ENCODE measurements around the gene ING3. TPM values are rescaled to one million over a fixed set of nuclear protein-coding genes. Genes with fewer than 3 reads are reported as not detected.

Gene ING3
- polyA plus RNA-seq, 1 experiment: 4.4 TPM

DNA sequence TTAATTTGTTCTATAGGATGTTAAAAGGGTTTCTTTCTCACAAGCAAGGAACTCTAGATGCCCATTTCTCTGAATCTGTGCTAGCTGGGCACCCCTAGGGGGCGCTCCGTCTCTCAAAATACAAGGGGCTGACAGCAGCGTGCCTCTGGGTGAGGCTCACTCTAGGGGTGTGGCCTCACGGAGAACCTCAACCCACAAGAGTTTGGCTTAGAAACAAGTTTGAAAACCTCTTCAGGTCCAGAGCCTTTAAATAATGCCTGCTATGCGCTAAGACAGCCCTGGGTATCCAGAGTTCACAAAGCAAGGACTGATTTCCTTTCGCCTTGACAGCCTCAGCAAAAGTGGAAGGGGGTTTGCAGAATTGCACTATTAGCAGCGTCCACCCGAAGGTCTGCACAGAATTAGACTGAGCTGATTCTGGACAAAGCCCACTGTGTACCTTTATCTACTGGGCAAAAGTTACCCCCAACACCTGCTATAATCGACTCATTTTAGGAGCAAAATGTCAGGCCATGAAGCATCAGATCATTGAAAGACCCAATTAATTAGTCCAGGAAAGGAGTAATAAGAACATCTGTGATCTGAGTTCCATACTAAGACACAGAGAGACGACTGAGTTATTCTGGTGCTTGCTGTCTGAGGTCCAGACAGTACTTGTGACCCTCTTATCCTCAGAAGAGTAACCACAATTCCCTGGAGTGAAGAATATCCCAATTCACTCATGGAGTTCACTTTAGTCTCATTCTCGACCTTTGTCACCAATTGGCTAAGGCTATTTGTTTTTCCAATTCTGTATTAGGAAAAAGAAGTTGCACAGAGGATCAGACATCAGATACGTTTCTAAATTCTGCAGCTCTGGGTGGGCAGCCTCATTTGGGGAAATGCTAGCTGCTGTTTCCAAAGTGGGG lies 37.4 kb downstream of the ING3 start:
- H3K27me3 ChIP-seq (ENCODE audit: control insufficient read depth, insufficient read depth, low read length): no peaks in the 10 kb centered on the region
- POLR2A ChIA-PET: no interaction called here
- peak; percentile 70 for DNase-seq (ENCODE audit: low read depth)
- peak overlapping the region; percentile 45 for H3K4me3 ChIP-seq (ENCODE audit: low read depth, low read length)
- TF ChIP-seq, protein P1, sequence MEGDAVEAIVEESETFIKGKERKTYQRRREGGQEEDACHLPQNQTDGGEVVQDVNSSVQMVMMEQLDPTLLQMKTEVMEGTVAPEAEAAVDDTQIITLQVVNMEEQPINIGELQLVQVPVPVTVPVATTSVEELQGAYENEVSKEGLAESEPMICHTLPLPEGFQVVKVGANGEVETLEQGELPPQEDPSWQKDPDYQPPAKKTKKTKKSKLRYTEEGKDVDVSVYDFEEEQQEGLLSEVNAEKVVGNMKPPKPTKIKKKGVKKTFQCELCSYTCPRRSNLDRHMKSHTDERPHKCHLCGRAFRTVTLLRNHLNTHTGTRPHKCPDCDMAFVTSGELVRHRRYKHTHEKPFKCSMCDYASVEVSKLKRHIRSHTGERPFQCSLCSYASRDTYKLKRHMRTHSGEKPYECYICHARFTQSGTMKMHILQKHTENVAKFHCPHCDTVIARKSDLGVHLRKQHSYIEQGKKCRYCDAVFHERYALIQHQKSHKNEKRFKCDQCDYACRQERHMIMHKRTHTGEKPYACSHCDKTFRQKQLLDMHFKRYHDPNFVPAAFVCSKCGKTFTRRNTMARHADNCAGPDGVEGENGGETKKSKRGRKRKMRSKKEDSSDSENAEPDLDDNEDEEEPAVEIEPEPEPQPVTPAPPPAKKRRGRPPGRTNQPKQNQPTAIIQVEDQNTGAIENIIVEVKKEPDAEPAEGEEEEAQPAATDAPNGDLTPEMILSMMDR (IDR thresholded peaks at IDR 0.05; ENCODE audit: insufficient read depth, low read depth, low read length): peak; percentile 97
- CTCF ChIA-PET: interaction anchor here (0.7 to 6.5 kb wide), 33 partner anchors 9 to 349 kb away, joined by 3 to 136 read pairs (median 4); partner anchors contain the start of gene ING3
- no peaks in the 10 kb centered on the region for H3K36me3 ChIP-seq (ENCODE audit: control insufficient read depth, insufficient read depth, low read length)

DNA sequence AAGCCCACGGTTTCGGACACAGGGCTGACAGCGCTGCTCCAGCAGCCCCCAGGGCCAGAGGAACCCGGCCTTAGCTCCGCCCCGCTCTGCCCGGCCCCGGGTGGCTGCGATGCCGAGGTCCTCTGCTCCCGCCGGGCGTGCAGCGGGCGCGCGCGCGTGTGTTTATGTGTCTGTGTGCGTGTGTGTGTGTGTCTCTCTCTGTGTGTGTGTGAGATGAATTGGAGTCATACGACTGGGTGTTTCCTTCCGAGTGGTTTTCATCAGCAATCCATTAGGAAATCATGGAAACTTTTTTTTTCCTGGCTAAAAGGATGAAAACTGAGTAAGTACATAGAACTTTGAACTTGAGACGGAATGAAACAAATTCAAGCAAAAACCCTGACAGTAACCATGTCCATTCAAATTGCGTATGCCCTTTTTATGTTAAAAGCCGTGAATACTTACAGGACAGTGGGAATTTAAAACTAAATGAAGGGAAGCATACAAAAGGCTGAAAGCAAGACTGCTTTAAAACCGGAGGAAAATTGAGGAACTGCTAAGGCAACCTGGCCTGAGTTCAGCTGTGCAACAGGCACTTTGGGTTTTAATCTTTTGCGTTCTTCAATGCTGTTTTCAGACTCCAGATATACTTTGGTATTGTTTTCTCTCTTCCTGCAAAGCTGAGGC lies 38.1 kb downstream of the ING3 start, which contains the start of gene CPED1:
Gene CPED1, plus strand, starts transcription at position 121 of the 666 bp plus-strand sequence. CDS start 911 bp downstream, outside the sequence.
- CTCF ChIA-PET: interaction anchor here (0.8 to 6.5 kb wide), 26 partner anchors 8 to 348 kb away, joined by 3 to 136 read pairs (median 5); no protein-coding TSS in a partner anchor
- H3K4me3 ChIP-seq (ENCODE audit: low read depth, low read length): peak within 1 kb of the TSS; percentile 45
- no peaks in the 10 kb centered on the region for H3K27me3 ChIP-seq (ENCODE audit: control insufficient read depth, insufficient read depth, low read length)
- DNase-seq (ENCODE audit: low read depth): no peak
- H3K36me3 ChIP-seq (ENCODE audit: control insufficient read depth, insufficient read depth, low read length): no peaks in the 10 kb centered on the region
- POLR2A ChIA-PET: no interaction called here
- TF ChIP-seq, protein P1 (IDR thresholded peaks at IDR 0.05; ENCODE audit: insufficient read depth, low read depth, low read length): no peak

DNA sequence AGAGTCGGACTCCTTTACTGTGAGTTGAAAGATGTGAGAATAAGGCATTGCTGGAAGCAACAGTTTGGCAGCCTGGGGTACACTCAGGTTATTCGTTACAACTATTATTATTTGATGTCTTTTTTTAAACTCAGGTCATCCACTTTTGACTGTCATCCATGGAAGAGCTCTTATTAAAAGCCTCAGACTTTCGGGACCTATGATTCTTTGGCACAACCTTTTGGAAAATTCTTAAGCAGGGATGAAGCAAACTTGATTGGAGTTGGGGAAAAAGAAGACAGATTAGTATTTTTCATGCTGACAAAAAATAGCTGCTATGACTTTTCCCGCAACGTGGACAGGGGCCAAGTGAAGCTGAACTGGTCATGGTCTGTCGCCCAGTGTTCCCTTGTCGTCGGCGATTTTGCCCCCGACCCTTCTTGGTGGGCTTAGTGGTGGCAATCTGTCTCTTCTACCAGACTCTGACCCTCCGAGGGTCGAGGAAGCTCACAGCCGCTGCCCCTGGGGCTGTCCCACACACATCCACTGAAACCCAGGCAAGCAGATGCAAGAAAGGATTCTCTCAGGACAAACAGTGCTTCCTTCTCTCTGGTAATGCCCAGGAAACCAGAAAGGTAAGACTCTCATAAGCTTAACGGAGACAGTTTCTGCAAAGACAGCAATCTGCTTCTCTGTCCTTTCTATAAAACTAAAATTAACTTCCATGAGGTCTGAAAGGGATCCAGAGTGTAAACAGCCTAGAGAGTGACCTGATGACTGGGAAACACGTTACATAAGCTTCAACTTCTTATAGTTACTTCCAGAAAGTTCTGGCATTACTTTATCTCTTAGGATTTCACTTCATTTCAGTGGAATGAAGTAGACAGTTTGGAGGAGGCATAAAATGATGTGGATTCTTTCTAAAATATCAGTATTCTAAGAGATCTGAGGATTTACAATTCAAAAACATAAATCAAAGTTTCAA lies 39.0 kb downstream of the ING3 start:
- DNase-seq (ENCODE audit: low read depth): no peak
- H3K4me3 ChIP-seq (ENCODE audit: low read depth, low read length): peak overlapping the region; percentile 45
- H3K27me3 ChIP-seq (ENCODE audit: control insufficient read depth, insufficient read depth, low read length): no peaks in the 10 kb centered on the region
- H3K36me3 ChIP-seq (ENCODE audit: control insufficient read depth, insufficient read depth, low read length): no peaks in the 10 kb centered on the region
- POLR2A ChIA-PET: interaction anchor here (0.7 to 1.1 kb wide), 2 partner anchors 35 to 119 kb away, joined by 3 read pairs; no protein-coding TSS in a partner anchor
- TF ChIP-seq, protein P1 (IDR thresholded peaks at IDR 0.05; ENCODE audit: insufficient read depth, low read depth, low read length): no peak
- CTCF ChIA-PET: interaction anchor here (1.0 to 6.5 kb wide), 15 partner anchors 11 to 347 kb away, joined by 4 to 136 read pairs (median 5); no protein-coding TSS in a partner anchor

DNA sequence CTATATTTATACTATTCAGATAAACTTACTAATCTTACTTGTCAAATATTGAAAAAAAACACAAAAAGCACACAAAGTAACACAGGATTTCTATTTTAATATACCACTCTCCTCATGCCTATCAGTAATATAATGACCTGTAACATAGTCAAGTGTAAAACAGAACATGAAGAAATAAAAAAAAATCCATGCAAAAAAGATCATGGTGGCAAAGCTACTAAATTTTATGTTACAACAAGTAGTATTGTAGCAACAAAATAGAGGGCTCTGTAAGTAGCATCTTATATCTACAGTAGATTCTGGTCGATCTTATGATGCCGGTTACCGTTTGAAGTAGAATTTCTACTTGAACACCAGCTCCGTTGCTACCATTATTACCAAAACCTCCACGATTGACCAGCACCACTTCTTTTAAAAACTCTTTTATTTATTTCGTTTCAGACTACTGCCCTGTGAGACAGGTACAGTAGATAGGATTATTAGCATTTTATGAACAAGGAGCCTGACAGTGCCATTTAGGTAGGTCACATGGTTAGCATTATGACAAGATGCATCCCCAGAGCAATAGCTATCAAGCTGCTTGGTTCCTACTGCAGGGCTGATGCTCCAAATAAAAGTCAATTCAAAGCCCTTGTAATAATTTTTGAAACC lies 40.0 kb downstream of the ING3 start:
- ChIA-PET CTCF (interaction anchor here (1.2 to 6.5 kb wide), 6 partner anchors 10 to 116 kb away, joined by 5 to 136 read pairs (median 6); no protein-coding TSS in a partner anchor), POLR2A (interaction anchor here (0.7 to 1.1 kb wide), 2 partner anchors 34 to 118 kb away, joined by 3 read pairs; no protein-coding TSS in a partner anchor)
- no peaks in the 10 kb centered on the region for H3K27me3 ChIP-seq (ENCODE audit: control insufficient read depth, insufficient read depth, low read length)
- H3K4me3 ChIP-seq (ENCODE audit: low read depth, low read length): peak overlapping the region; percentile 45
- no peaks in the 10 kb centered on the region for H3K36me3 ChIP-seq (ENCODE audit: control insufficient read depth, insufficient read depth, low read length)
- TF ChIP-seq, protein P1 (IDR thresholded peaks at IDR 0.05; ENCODE audit: insufficient read depth, low read depth, low read length): no peak
- no peak for DNase-seq (ENCODE audit: low read depth)
